GM23338 (cell line): ENCODE data around the gene PPFIBP1. TPM values are rescaled to one million over a fixed set of nuclear protein-coding genes. Genes with fewer than 3 reads are reported as not detected.

Source experiments
- ATAC-seq: fragments of 200-7000 bp; cut with Tn5 transposase; 3 replicates; pipeline ENCODE4 v1.9.1; 2020
- DNase-seq: peaks from one replicate; pipeline ENCODE4 v3.0.0-alpha.2; 2015; ENCODE audit warnings: low spot score
- H2AFZ ChIP-seq: fragments of 200-600 bp; sonication (generic); 2 replicates; pipeline ENCODE4 v1.8.0; 2016; ENCODE audit warnings: antibody characterized with exemption, mild to moderate bottlenecking, moderate library complexity
- H3F3A ChIP-seq: fragments of 200-600 bp; sonication (generic); replicated peaks from 2 replicates; pipeline ENCODE4 v1.8.0; 2017; ENCODE audit warnings: antibody characterized with exemption, mixed run types, low read depth
- H3K27ac ChIP-seq: fragments of 200-600 bp; sonication (generic); 2 replicates; pipeline ENCODE4 v1.6.1; 2016; ENCODE audit warnings: low read depth
- H3K27me3 ChIP-seq: fragments of 200-600 bp; sonication (generic); 2 replicates; pipeline ENCODE4 v1.8.0; 2016; ENCODE audit warnings: mild to moderate bottlenecking, mixed run types, moderate library complexity; ENCODE audit not compliant: insufficient read depth
- H3K36me3 ChIP-seq: fragments of 200-600 bp; sonication (generic); 2 replicates; pipeline ENCODE4 v1.8.0; 2016; ENCODE audit warnings: mild to moderate bottlenecking; ENCODE audit not compliant: insufficient read depth
- H3K4me1 ChIP-seq: fragments of 200-600 bp; sonication (generic); 2 replicates; pipeline ENCODE4 v1.8.0; 2016; ENCODE audit warnings: mild to moderate bottlenecking, moderate library complexity; ENCODE audit not compliant: insufficient read depth
- H3K4me2 ChIP-seq: fragments of 200-600 bp; sonication (generic); 2 replicates; pipeline ENCODE4 v1.7.1; 2017; ENCODE audit warnings: mixed run types
- H3K4me3 ChIP-seq: fragments of 200-600 bp; sonication (generic); 2 replicates; pipeline ENCODE4 v1.6.1; 2016; ENCODE audit warnings: mixed run types
- H3K79me2 ChIP-seq: fragments of 200-600 bp; sonication (generic); replicated peaks from 2 replicates; pipeline ENCODE4 v1.8.0; 2017; ENCODE audit warnings: mild to moderate bottlenecking; ENCODE audit not compliant: insufficient read depth
- H3K9me2 ChIP-seq: fragments of 200-600 bp; sonication (generic); 2 replicates; pipeline ENCODE4 v1.8.0; 2017; ENCODE audit not compliant: insufficient read depth
- H4K20me1 ChIP-seq: fragments of 200-600 bp; sonication (generic); replicated peaks from 2 replicates; pipeline ENCODE4 v1.8.0; 2017; ENCODE audit warnings: mild to moderate bottlenecking; ENCODE audit not compliant: insufficient read depth
- H3K27ac Mint-ChIP-seq: 2 replicates; pipeline ENCODE4 v1.8.0; 2020; ENCODE audit warnings: inconsistent platforms, mild to moderate bottlenecking, moderate library complexity, mixed read lengths
- H3K27me3 Mint-ChIP-seq: 3 replicates; pipeline ENCODE4 v1.8.0; 2022; ENCODE audit warnings: low read depth, mild to moderate bottlenecking, moderate library complexity, mixed read lengths, inconsistent platforms; ENCODE audit not compliant: insufficient read depth, poor library complexity
- H3K36me3 Mint-ChIP-seq: 3 replicates; pipeline ENCODE4 v1.8.0; 2021; ENCODE audit warnings: low read depth, mild to moderate bottlenecking, inconsistent platforms, moderate library complexity, mixed read lengths
- H3K4me1 Mint-ChIP-seq: 3 replicates; pipeline ENCODE4 v1.8.0; 2020; ENCODE audit warnings: mild to moderate bottlenecking, inconsistent platforms, mixed read lengths
- H3K4me3 Mint-ChIP-seq: 3 replicates; pipeline ENCODE4 v1.8.0; 2021; ENCODE audit warnings: moderate library complexity, mild to moderate bottlenecking, inconsistent platforms, mixed read lengths
- H3K9me3 Mint-ChIP-seq: 3 replicates; pipeline ENCODE4 v1.8.0; 2020; ENCODE audit warnings: moderate library complexity, mild to moderate bottlenecking, inconsistent platforms, mixed read lengths
- JUNB ChIP-seq: IDR thresholded peaks from one replicate; pipeline ENCODE4 v1.6.1; 2016; ENCODE audit warnings: antibody characterized with exemption; ENCODE audit not compliant: unreplicated experiment
- STAT1 ChIP-seq: IDR thresholded peaks from one replicate; pipeline ENCODE4 v1.6.1; 2016; ENCODE audit warnings: antibody characterized with exemption; ENCODE audit not compliant: unreplicated experiment
- ZNF114 ChIP-seq: fragments of 250-450 bp; sonication (Bioruptor Pico); IDR thresholded peaks from 2 replicates; pipeline ENCODE4 v1.5.0; 2020; ENCODE audit warnings: mild to moderate bottlenecking, moderate library complexity
- ZNF331 ChIP-seq: fragments of 250-450 bp; sonication (Bioruptor Pico); IDR thresholded peaks from 2 replicates; pipeline ENCODE4 v1.5.0; 2020; ENCODE audit warnings: low read depth, mild to moderate bottlenecking, moderate library complexity
- polyA plus RNA-seq: library from polyadenylated mRNA; unstranded; fragments of >200 nt; fragmentation: Nextera tagmentation; extraction: Ambion mirVana; gene quantifications from 2 replicates; pipeline ENCODE4 v1.2.1, GENCODE V29; 2016
- total RNA-seq: library from RNA; depleted of rRNA; stranded (reverse); fragments of >200 nt; shearing (Covaris generic); gene quantifications from 2 replicates; pipeline ENCODE4 v1.2.3, GENCODE V29; 2014
- TF ChIP-seq, protein P1 (sequence below): fragments of 250-450 bp; sonication (Bioruptor Pico); IDR thresholded peaks from 2 replicates; pipeline ENCODE4 v1.5.0; 2020; ENCODE audit warnings: mild to moderate bottlenecking, moderate library complexity
- TF ChIP-seq, protein P2 (sequence below), 2 experiments: fragments of 200-600 bp in 1 of 2; sonication (generic) in 1 of 2; conservative IDR thresholded peaks; 2 replicates each; pipeline versions ENCODE4 v1.5.1 to v1.6.1; 2016 to 2017; ENCODE audit warnings: antibody characterized with exemption in 2 of 2, low read depth in 2 of 2, mild to moderate bottlenecking in 2 of 2, moderate library complexity in 1 of 2
- TF ChIP-seq, protein P3 (sequence below): IDR thresholded peaks from 2 replicates; pipeline ENCODE4 v1.6.1; 2016; ENCODE audit warnings: antibody characterized with exemption

The PPFIBP1 gene
- total and polyA plus RNA-seq, 2 experiments from 2014 or later, result 33.2 to 41.9 TPM

DNA sequence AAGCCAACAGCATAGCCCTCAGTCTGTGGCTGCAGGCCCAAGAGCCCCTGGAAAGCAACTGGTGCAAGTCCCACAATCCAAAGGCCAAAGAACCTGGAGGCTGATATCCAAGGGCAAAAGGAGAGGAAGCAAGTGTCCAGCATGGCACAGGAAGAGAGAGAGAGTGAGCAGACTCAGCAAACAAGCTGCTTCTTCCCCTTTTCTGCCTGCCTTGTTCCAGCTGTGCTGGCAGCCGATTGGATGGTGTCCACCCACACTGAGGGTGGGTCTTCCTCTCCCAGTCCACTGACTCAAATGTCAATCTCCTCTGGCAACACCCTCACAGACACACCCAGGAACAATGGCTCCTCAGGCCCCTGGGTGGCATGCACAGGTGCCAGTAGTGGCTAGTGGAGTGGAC lies 44.0 kb upstream of the PPFIBP1 start (continued):
- TF ChIP-seq, protein P1, sequence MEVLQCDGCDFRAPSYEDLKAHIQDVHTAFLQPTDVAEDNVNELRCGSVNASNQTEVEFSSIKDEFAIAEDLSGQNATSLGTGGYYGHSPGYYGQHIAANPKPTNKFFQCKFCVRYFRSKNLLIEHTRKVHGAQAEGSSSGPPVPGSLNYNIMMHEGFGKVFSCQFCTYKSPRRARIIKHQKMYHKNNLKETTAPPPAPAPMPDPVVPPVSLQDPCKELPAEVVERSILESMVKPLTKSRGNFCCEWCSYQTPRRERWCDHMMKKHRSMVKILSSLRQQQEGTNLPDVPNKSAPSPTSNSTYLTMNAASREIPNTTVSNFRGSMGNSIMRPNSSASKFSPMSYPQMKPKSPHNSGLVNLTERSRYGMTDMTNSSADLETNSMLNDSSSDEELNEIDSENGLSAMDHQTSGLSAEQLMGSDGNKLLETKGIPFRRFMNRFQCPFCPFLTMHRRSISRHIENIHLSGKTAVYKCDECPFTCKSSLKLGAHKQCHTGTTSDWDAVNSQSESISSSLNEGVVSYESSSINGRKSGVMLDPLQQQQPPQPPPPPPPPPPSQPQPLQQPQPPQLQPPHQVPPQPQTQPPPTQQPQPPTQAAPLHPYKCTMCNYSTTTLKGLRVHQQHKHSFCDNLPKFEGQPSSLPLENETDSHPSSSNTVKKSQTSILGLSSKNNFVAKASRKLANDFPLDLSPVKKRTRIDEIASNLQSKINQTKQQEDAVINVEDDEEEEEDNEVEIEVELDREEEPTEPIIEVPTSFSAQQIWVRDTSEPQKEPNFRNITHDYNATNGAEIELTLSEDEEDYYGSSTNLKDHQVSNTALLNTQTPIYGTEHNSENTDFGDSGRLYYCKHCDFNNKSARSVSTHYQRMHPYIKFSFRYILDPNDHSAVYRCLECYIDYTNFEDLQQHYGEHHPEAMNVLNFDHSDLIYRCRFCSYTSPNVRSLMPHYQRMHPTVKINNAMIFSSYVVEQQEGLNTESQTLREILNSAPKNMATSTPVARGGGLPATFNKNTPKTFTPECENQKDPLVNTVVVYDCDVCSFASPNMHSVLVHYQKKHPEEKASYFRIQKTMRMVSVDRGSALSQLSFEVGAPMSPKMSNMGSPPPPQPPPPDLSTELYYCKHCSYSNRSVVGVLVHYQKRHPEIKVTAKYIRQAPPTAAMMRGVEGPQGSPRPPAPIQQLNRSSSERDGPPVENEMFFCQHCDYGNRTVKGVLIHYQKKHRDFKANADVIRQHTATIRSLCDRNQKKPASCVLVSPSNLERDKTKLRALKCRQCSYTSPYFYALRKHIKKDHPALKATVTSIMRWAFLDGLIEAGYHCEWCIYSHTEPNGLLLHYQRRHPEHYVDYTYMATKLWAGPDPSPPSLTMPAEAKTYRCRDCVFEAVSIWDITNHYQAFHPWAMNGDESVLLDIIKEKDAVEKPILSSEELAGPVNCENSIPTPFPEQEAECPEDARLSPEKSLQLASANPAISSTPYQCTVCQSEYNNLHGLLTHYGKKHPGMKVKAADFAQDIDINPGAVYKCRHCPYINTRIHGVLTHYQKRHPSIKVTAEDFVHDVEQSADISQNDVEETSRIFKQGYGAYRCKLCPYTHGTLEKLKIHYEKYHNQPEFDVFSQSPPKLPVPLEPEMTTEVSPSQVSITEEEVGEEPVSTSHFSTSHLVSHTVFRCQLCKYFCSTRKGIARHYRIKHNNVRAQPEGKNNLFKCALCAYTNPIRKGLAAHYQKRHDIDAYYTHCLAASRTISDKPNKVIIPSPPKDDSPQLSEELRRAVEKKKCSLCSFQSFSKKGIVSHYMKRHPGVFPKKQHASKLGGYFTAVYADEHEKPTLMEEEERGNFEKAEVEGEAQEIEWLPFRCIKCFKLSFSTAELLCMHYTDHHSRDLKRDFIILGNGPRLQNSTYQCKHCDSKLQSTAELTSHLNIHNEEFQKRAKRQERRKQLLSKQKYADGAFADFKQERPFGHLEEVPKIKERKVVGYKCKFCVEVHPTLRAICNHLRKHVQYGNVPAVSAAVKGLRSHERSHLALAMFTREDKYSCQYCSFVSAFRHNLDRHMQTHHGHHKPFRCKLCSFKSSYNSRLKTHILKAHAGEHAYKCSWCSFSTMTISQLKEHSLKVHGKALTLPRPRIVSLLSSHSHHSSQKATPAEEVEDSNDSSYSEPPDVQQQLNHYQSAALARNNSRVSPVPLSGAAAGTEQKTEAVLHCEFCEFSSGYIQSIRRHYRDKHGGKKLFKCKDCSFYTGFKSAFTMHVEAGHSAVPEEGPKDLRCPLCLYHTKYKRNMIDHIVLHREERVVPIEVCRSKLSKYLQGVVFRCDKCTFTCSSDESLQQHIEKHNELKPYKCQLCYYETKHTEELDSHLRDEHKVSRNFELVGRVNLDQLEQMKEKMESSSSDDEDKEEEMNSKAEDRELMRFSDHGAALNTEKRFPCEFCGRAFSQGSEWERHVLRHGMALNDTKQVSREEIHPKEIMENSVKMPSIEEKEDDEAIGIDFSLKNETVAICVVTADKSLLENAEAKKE (CRISPR knock-in tag), result no peak

DNA sequence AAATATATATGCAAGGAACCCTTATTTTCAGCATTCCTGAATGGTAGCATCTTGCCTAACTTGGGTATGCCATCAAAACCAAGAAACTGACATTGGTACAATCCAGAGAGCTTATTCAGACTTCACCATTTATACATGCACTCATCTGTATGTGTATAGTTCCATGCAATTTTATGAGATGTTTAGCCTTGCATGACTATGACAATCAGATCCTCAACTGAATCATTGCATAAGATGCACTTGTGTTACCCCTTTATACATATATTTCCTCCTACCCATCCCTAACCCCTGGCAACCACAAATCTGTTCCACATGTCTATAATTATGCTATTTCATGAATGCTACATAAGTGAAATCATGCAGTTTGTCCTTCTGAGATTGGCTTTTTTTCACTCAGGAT lies 37.0 kb upstream of the PPFIBP1 start:
- Histone ChIP-seq H3K4me3 (no peak overlapping the region), H3F3A (no peaks in the 10 kb centered on the region), H3K9me2 (no peaks in the 10 kb centered on the region), H3K4me1 (no peaks in the 10 kb centered on the region), H3K36me3 (no peaks in the 10 kb centered on the region), H4K20me1 (no peaks in the 10 kb centered on the region), H2AFZ (no peak overlapping the region), H3K27ac (no peak overlapping the region), H3K27me3 (no peaks in the 10 kb centered on the region), H3K79me2 (no peaks in the 10 kb centered on the region), H3K4me2 (no peak overlapping the region)
- ATAC-seq (no peak), DNase-seq (no peak)
- H3K27ac Mint-ChIP-seq, result no peak overlapping the region
- no peak overlapping the region for H3K4me3 Mint-ChIP-seq
- no peaks in the 10 kb centered on the region for H3K4me1 Mint-ChIP-seq
- no peaks in the 10 kb centered on the region for H3K27me3 Mint-ChIP-seq
- H3K36me3 Mint-ChIP-seq, result no peaks in the 10 kb centered on the region
- H3K9me3 Mint-ChIP-seq, result no peaks in the 10 kb centered on the region
- TF ChIP-seq STAT1, result no peak
- TF ChIP-seq ZNF331 (CRISPR knock-in tag), result no peak
- no peak for TF ChIP-seq ZNF114 (CRISPR knock-in tag)
- TF ChIP-seq JUNB, result no peak
- TF ChIP-seq, protein P2, sequence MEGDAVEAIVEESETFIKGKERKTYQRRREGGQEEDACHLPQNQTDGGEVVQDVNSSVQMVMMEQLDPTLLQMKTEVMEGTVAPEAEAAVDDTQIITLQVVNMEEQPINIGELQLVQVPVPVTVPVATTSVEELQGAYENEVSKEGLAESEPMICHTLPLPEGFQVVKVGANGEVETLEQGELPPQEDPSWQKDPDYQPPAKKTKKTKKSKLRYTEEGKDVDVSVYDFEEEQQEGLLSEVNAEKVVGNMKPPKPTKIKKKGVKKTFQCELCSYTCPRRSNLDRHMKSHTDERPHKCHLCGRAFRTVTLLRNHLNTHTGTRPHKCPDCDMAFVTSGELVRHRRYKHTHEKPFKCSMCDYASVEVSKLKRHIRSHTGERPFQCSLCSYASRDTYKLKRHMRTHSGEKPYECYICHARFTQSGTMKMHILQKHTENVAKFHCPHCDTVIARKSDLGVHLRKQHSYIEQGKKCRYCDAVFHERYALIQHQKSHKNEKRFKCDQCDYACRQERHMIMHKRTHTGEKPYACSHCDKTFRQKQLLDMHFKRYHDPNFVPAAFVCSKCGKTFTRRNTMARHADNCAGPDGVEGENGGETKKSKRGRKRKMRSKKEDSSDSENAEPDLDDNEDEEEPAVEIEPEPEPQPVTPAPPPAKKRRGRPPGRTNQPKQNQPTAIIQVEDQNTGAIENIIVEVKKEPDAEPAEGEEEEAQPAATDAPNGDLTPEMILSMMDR (conservative IDR thresholded peaks at IDR 0.05; ENCODE audit: low read depth in 2 of 2), result no peak
- TF ChIP-seq, protein P1 (CRISPR knock-in tag), result no peak
- TF ChIP-seq, protein P3, sequence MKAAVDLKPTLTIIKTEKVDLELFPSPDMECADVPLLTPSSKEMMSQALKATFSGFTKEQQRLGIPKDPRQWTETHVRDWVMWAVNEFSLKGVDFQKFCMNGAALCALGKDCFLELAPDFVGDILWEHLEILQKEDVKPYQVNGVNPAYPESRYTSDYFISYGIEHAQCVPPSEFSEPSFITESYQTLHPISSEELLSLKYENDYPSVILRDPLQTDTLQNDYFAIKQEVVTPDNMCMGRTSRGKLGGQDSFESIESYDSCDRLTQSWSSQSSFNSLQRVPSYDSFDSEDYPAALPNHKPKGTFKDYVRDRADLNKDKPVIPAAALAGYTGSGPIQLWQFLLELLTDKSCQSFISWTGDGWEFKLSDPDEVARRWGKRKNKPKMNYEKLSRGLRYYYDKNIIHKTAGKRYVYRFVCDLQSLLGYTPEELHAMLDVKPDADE, result no peak
